NCI-H2029 treated with DMSO at 0.1 percent for 48 hours (cell line): ENCODE results near the gene GAS7.
"Not testable (repeated sequence)": the region's sequence is repeated elsewhere in the genome, so short reads cannot be mapped to it uniquely, and the experiment has no call there.

Experiments used
- DNase-seq: peaks from one replicate; lab custom pipeline; 2025; lab: John Stamatoyannopoulos, UW

The GAS7 gene

DNA sequence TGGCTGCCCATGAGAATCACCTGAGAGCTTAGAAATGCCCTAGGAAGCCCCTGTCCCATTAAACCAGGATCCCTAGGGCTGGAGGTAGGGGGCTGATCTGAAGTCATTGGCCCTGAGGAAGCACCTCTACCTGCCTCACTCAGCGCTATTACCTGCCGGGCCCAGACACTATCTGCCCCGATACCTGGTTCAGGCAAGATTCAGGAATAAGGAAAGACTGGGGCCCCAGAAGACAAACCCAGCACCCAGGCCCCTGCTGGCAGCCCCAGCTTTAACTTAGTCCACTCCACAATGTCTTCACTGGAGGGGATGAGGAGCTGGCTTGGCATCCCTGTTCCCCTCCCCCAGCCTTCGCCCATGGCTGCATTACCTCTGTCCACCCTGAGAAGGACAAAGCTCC lies 126.3 kb downstream of the GAS7 start:
- DNase-seq, result no peak

DNA sequence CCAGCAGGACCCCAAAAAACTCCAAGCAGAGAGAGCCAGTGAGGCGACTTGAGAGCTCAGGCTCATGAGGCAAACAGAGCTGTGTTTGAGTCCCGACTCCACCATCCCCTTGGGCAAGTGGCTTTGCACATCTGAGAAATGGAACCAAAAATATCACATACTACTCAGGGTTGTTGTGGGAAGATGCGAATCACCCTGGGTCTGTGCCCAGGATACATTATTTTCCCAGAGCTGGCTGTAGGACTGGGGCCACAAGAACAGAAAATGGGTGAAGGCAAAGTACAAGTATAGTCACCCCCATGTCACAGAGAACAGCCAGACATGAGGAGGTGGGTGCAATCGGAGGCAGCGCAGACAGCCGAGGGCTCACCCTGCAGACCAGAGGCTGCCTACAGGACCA lies 127.3 kb downstream of the GAS7 start:
- no peak for DNase-seq

DNA sequence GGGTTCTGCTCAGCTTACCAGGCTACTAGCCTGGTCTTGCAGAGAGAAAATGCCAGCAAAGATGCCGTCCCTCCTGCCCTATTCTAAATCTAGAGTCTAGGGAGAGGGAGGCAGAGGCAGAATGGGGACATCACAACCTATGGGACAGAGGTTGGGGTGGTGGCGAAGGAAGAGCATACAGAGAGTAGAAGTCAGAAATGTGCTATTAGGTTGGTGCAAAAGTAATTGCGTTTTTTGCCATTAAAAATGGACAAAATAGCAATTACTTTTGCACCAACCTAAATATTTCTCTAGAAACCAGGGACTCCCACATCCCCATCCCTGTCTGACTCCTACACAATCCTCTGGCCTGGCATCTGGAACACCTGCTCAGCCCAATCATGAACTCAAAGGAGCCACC lies 127.7 kb downstream of the GAS7 start:
- no peak for DNase-seq

DNA sequence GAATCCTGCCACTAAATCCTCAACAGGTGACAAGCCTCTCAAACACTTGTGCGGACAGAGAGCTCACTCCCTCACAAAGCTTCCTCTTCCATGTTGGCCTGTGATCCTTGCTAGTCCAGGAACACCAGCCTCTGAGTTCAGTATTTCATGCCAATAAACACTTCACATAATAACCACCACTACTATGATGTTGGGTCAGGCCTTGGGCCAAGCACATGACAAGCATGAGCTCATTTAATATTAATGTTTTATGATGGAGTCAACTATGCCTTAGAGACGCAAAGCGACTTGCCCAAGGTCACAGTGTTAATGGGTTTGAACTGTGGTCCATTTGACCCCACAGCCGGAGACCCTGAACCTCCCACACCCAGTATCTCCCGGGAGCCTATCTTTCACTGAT lies 129.1 kb downstream of the GAS7 start:
- DNase-seq, result no peak

DNA sequence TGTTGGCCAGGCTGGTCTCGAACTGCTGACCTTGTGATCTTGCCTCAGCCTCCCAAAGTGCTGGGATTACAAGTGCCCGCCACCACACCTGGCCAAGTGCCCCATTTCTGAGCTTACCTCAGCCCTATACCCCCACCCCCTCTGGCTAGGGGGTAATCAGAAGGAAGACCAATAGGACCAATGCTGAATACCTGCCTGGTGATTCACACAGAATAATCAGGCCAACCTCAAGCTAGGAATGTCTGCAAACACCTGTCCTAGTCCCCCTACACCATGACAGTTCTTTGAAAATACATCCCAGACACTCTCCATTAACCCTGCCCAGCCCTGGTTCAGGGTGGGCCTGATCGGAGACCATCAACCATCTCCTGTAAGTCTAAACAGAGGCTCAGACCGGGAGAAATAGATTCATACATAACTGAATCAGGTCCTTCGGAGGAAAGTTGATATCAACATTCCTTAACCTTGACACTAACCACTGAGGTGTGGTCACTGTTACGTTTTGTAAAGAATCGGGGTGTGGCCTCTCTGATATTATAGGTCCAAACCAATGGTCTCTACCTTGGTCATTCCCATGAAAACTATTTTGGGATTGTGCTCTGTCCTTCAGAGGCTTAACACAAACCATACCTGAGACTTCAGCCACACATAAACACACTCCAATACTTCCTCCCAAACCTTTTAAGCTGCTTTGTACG lies 130.8 kb downstream of the GAS7 start:
- no peak for DNase-seq

DNA sequence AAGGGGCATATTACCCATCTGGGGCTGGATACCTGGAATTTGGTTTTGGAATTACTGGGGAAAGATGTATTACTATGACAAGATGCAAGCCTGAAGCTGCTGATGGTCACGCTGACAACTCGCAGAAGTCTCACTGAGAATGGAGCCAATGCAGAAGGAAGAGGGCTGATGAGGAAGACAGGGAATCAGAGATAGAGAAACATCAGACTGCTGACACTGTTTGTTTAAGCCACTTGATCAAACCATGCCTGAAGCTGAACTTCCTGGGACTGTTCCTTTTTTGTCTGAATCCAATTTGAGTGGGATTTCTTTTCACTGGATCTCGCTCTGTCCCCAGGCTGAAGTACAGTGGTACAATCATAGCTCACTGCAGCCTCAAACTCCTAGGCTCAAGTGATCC lies 133.9 kb downstream of the GAS7 start:
- no peak for DNase-seq

DNA sequence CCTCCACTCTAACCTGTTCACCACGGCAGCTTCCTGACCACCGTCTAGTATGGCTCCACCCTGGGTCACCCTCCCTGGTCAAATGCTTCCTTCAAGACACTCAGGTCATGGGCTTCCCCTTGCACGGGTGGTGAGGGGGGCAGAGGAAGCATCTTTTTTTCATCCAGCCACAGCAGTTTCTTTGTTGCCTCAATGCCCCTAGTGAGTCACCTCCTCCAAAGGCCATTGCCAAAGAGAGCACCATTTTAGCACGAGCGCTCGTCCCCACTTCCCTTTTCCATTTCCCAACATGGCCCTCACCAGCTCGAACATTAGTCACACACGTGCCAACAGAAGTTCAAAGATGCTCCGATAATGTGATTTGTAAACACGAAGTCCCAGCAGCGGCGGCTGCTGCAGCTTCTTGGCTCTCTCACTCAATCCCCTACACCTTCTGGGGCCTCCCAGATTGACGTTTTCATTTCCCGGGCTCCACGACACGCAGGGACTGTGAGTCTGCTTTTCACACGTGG lies 134.6 kb downstream of the GAS7 start:
- DNase-seq, result no peak

DNA sequence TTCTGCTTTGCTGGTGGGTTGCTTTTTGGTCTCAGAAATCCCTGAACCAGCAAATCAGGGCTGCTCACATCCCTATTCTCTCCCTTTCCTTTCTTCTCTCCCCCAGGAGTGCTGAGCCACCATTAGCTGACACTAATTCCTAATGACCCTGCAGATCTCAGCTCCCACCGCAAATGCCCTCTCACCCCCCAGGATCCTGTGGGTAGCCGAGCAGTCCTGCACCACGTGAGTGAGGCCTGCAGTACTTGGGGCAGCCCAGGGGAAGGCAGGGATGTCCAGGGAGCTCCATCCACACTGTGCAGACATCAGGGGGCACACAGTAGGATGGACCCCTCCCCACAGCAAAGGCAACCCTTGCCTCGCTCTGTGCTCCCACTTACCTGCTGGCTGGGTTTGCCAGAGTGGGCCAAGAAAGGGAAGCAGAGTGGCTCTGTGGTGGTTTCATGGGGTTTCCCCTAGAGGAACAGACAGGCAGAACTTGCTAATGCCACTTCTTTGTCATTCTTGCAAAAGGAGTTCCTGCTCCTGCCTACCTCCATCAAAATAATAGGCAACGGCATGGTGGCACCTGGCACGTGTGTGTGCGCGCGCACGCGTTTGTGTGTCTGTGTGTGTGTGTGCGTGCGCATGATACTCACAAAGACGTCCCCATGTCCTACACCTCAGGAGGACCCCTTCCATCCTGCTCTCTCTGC lies 135.6 kb downstream of the GAS7 start:
- DNase-seq, result no peak

DNA sequence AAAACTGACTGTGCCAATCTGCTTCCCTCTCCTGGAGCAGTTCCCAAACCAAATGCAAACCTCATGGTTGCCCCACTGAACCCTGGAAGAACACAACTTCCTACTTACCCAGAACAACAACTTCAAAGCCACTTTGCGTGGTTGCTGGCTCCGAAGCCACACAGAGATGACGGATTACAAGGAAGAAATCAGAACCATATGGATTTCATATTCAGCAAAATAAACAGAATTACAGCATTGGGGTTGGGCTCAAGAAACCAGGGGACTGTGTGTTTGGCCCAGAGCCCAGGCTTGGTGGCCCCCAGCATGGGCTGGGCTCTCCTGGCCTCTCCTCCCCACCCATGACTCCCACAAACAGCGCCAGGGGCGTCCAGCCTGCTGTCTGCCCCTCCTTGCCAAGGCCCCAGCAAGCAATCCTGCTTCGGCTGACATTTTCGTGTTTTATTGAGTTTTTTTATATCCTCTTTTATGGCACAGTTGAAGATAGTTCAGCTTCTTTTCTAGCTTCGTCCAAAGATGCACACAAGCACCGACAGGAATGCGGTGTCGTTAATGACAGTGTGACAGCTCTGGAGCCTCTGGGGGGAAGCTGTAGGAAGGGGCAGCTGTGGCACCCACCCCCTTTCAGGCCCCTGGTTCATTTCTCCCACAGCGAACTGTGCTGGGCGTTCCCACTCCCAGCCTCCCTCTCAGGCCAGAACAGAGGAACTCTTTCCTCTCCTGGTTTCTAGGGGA lies 137.1 kb downstream of the GAS7 start:
- DNase-seq, result no peak

DNA sequence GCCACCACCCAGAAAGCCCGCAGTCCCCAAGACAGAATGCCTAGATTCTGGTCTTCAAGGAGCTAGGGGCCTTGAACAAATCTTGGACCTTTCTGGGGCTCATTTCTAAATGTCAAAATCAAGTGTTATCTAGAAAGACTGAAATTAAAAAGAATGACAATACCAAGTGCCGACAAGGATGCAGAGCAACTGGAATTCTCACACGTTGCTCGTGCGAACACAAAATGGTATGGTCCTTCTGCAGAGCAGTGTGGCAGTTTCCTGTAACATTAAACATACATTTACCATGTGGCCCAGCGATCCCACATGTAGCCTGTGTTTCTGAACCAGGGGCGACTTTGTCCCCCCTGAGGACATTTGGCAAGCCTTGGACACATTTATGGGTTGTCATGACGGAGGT lies 137.9 kb downstream of the GAS7 start:
- no peak for DNase-seq

DNA sequence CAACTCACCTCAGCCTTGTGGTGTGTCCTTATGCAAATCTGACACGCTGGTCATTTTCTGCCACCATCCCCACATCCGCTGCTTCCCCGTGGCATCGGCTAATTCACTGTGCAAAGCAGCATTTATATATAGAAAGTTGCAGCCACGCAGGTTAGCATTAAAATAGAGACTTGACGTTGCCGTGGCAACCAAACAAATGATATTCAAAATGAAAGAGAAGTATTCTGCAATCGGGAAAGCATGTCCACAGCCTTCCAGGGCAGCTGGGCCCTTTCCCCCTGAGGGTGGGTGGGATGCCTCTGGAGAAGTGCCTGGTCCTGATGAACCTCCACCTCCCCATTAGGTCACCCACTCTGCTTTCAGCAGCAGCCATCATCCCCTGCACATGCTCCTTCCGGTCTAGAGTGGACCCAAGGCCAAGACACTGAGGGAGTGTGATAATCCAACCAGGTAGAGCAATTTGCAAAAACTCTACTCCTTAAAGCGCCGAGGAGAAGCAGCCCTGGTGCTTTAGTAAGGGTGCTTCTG lies 138.7 kb downstream of the GAS7 start:
- DNase-seq, result no peak

DNA sequence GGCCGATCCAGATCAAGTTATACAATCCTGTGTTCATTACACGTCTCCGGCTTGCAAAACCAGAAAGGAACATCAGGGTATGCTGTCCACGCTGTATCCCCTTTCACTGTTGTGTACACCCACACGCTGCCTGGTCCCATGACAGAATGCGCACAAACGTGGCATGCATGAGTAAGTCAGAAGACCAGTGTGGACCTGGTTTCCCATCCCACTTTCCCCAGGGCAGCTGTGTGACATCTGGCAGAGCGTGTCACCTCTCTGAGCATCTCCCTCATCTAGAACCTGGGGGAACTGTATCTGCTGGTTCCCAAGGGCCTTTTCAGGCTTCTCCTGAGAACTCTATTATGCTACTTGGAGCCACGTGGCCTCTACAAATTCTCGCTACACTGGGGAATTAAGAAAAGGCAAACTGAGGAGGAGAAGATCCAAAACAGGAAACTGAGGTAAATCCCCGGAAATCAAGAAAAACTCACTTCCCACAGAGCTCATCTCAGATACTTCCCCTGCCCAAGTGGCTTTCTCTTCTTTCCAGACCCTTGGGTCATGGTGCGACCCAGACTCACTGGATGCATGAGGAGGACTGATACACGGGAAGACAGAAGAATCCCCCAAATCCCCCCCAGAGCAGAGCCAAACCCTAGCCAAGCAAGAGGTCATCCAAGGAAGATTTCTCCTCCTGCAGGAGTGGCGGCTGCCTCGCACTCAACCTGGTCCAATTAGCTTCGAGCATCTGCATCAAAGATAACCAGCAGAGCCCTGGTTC lies 139.3 kb downstream of the GAS7 start:
- DNase-seq, result no peak

DNA sequence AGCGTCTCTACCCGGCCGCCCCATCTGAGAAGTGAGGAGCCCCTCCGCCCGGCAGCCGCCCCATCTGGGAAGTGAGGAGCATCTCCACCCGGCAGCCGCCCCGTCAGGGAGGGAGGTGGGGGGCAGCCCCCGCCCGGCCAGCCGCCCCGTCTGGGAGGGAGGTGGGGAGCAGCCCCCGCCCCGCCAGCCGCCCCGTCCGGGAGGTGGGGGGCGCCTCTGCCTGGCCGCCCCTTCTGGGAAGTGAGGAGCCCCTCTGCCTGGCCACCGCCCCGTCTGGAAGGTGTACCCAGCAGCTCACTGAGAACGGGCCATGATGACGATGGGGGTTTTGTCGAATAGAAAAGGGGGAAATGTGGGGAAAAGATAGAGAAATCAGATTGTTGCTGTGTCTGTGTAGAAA lies 140.9 kb downstream of the GAS7 start:
- not testable (repeated sequence) for DNase-seq

DNA sequence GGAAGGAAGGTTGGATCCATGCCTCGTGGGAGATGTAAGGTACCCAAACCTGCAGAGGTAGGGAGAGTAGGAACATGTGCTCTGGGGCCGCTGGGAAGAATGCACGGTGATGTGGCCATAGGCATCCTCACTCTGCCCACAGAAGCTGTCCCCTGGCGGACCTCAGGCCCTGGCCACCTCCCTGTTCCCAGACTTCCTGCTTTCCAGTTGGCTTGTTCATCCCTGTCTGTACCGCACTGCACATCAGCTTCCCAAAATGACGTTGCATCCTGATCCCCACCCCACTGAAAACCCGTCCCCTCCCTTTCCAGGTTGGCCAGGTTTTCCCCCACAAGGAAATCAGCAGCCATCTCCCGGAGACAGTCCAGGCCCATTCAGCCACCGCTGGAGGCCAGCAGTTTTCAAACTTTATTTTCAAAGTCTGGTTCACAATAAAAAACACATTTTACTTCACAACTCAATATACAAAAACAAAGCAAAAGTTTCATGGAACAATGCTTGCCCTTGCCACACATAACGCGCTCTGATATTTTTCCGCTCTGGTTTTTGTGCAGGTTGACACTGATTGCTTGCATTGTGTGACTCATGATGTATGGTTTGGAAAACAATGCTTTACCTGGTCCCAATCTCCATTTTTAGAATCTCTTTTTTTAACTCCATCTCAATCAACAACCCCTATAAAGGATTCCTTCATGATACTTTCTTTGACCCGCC lies 143.0 kb downstream of the GAS7 start:
- DNase-seq, result no peak

DNA sequence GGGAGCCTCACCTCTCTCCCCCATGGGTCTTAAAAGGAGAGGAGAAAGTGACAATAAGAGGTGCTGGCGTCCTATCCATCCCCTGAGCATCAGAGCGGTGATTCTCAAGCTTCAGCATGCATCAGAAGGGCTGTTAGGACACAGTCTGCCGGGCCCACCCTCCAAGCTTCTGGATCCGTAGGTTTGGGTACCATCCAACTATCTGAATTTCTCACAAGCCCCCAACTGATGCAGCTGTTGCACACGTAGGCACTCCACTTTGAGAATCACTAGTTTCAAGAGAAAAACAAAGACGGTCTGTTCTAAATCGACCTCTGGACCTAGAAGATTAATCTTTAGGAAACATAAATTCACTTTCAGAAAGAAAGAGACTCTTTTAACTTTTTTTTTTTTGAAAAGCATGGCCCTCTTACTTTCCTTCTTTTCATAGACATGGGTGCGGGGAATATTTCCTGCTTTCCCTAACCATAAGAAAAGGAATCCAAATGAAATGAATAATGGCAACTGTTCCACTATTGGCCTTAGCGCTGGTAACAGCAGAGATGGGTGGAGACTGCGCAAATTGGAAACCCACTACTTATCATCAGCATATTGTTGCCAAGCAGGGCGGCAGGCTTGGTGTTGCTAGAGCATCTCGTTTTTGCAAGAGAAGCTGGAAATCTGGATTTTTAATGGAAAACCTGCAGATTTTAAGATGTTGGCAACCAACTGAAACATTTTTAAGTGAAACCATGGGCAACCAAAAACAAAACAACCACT lies 144.4 kb downstream of the GAS7 start:
- no peak for DNase-seq

DNA sequence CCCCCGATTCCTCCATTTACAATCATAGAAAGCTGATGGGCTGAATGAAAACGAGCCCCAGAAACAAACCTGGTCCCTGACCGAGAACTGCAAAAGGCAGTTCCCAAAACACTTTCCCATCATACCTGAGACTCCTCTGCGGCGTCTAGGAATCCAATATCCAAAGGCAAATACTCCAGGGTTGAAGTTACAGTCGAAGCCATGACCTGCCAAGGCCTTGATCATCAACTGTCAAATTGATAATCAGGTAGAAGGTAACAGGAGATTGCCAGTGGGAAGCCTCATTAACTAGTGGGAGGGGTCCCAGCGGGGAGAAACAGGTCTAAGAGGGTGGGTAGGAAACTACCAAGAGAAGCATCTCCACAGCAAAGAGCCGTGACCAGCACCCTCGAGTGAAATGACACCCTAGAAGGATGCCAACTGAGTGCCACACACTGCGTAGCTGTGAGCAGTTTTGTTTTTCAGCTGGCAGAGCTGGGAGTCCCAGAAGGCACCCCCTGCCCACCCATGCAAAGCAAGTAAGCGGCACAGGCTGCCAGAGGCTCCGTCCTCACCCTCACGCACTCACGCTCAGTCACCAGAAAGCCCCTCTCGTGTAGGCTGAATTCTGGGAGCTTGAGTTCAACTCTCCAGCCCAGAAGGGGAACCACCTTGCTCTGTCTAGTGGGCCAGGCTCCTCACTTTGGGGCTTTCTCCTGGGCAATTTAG lies 146.1 kb downstream of the GAS7 start:
- DNase-seq, result no peak

DNA sequence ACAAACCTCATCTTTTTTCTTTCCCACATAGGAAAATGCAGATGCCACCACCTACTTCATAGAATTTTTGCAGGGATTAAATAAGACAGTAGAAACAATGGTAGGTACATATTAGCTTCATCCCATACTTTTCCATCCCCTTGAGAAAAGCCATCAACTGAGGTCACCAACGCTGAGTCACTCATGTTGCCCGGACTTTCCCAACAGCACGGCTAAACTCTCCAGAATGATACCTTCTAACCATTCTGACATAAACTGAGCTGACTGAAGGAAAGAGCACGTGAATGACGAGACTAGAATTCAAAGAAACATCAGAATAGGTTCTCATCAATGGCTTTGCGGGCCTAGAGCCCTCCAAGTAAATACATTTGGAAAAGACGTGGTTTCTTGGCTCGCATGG lies 147.3 kb downstream of the GAS7 start:
- DNase-seq, result no peak

DNA sequence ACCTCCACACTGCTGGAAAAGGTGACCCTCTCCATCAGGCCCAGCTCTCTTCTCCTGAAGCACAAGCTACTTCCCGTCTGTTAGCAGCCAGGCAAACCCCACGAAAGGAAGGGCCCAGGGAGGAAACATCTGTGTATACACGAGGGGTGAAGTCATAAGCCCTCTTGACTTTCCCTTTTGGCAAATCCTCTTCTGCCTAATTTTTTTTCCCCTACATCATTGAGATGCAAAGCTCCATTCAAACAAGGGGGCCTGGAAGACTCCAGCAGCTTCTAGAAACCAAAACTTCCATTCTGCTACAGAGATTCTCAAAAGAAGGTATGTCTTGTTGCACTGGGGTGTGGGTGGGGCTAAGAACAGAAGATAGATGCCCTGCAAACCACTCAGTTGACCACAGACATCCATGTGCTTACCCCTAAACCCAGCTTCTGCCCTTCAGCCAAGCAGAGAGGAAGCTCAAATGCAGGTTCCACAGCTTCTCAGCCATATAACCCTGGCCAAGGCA lies 147.8 kb downstream of the GAS7 start:
- DNase-seq, result no peak

DNA sequence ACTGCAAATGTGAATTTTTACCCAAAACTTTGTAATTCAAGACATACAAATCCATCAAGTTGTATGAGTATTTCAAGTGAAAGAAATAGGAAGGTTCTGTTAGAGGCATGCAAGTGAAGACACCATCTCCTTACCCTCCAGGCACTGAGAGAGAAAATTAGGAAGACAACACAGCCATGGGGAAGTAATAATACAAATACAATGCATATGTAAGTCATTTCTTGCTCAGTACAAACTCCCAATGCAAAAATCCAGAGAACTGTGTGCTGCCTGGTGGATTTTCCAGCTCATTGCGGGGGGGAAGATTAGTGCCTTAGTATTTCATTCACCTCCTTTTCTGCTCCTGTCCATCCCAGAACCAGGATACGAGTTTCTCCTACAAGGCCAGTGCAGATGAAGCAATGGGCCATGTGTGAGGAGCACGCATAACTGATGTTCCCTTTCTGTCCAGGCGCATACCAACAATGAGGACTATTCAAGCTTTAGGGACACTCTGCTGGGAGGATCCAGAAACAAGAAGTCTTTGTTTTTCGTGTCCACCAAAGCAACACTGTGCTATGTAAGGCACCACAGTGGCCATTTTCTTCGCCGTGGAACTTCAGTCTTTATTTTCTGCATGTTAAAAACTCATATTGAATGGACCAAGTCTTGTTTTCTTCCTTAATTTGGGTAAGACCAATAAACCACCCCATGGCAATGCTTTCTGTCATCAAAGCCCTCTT lies 149.6 kb downstream of the GAS7 start:
- no peak for DNase-seq
